Panc1 (cell line): ENCODE data around the gene ATRN. TPM values are rescaled to one million over a fixed set of nuclear protein-coding genes. Genes with fewer than 3 reads are reported as not detected.

Experiments
- ATAC-seq: fragments of 200-7000 bp; cut with Tn5 transposase; 2 replicates; pipeline ENCODE4 v1.9.1; 2020; ENCODE audit warnings: mild to moderate bottlenecking, moderate library complexity
- BruUV-seq: library from RNA; stranded (reverse); fragments of 400-500 nt; replicated peaks from 2 replicates; lab custom pipeline; 2021; lab: Mats Ljungman, UMichigan
- CTCF ChIA-PET: fragments of 300-600 bp; sonication (Branson Sonifier 250); formaldehyde crosslinking; loops from one replicate; lab custom pipeline; 2022; ENCODE audit warnings: antibody characterized with exemption; lab: Charles Lee
- POLR2A ChIA-PET: fragments of 300-600 bp; sonication (Branson Sonifier 250); formaldehyde crosslinking; loops from one replicate; lab custom pipeline; 2022; ENCODE audit warnings: antibody characterized with exemption; lab: Charles Lee
- DNase-seq: peaks from one replicate; pipeline ENCODE4 v3.0.0-alpha.2; 2010; ENCODE audit warnings: low read depth, low spot score
- H3K27ac ChIP-seq: 2 replicates; pipeline ENCODE4 v1.5.1; 2011; ENCODE audit warnings: mild to moderate bottlenecking, low read length, inconsistent platforms
- H3K27me3 ChIP-seq: fragments of 200-500 bp; sonication (Bioruptor generic); 2 replicates; pipeline ENCODE4 v1.6.0; 2014; ENCODE audit warnings: low read length, inconsistent platforms; ENCODE audit not compliant: control insufficient read depth, insufficient read depth
- H3K36me3 ChIP-seq: fragments of 200-500 bp; sonication (Bioruptor generic); 2 replicates; pipeline ENCODE4 v1.5.1; 2014; ENCODE audit warnings: inconsistent platforms, mild to moderate bottlenecking, low read length, moderate library complexity; ENCODE audit not compliant: control insufficient read depth, insufficient read depth
- H3K4me1 ChIP-seq: 2 replicates; pipeline ENCODE4 v1.5.1; 2011; ENCODE audit warnings: inconsistent platforms, mild to moderate bottlenecking, low read length, moderate library complexity; ENCODE audit not compliant: control insufficient read depth, insufficient read depth
- H3K4me3 ChIP-seq, 2 experiments: 2 replicates each; pipeline ENCODE4 v1.5.1; 2011 to 2012; ENCODE audit warnings: low read depth in 2 of 2, low read length in 2 of 2, mild to moderate bottlenecking in 2 of 2, inconsistent platforms in 1 of 2, moderate library complexity in 1 of 2
- H3K9me3 ChIP-seq: fragments of 200-500 bp; sonication (Bioruptor generic); 2 replicates; pipeline ENCODE4 v1.5.1; 2014; ENCODE audit warnings: low read depth, mild to moderate bottlenecking, inconsistent platforms, low read length, moderate library complexity; ENCODE audit not compliant: control insufficient read depth, insufficient read depth
- POLR2AphosphoS5 ChIP-seq: IDR thresholded peaks from 2 replicates; pipeline ENCODE4 v1.6.1; 2012; ENCODE audit warnings: mild to moderate bottlenecking, low read depth, low read length, moderate library complexity
- SIN3A ChIP-seq: IDR thresholded peaks from 2 replicates; pipeline ENCODE4 v1.6.1; 2012; ENCODE audit warnings: low read depth, mild to moderate bottlenecking, low read length, moderate library complexity, borderline replicate concordance; ENCODE audit not compliant: insufficient read depth
- TCF7L2 ChIP-seq: IDR thresholded peaks from 2 replicates; pipeline ENCODE4 v1.6.1; 2011; ENCODE audit warnings: mild to moderate bottlenecking, low read depth, low read length, inconsistent platforms
- in situ Hi-C: cut with HindIII; loops from 2 replicates; pipeline ENCODE4 v1.10.0; 2016; ENCODE audit warnings: low sequenced_read_pairs, low pct_unique_long_range_greater_than_20kb
- intact Hi-C: fragments of 100-400 bp; cut with micrococcal nuclease; formaldehyde crosslinking; loops from one replicate; pipeline ENCODE4 v1.10.0; 2022; ENCODE audit not compliant: unreplicated experiment
- total RNA-seq: library from RNA; stranded (reverse); gene quantifications from one replicate; pipeline ENCODE4 v1.2.1, GENCODE V29; 2021; ENCODE audit not compliant: unreplicated experiment
- TF ChIP-seq, protein P1 (sequence below), 2 experiments: IDR thresholded peaks; 2 replicates each; pipeline ENCODE4 v1.6.1; 2011 to 2012; ENCODE audit warnings: low read depth in 2 of 2, control low read depth in 1 of 2, low read length in 1 of 2, mild to moderate bottlenecking in 1 of 2, moderate library complexity in 1 of 2; ENCODE audit not compliant: insufficient read depth in 1 of 2
- TF ChIP-seq, protein P2 (sequence below): fragments of 450-650 bp; IDR thresholded peaks from 2 replicates; pipeline ENCODE4 v1.5.1; 2017; ENCODE audit warnings: mild to moderate bottlenecking

ATRN gene
- total RNA-seq, 1 experiment from 2014 or later, result 33.8 TPM

DNA sequence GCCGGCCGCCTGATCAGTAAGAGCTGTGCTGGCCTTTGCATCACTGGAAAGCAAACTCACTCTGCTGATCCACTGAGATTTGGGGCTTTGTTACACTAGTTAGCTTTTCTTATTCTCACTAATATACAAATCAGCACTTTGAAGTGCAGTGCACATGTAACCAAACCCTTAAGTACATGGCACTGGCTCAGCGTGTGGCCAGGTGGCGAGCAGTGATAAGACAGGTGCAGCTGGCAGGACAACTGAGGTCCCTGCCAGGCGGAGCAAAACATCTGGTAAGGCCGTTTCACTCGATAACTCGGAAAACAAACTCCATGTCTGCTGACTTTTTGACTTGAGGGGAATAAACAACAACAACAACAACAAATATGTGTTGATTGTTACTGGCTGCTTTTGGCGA is 181.4 kb downstream of the ATRN start:
- DNase-seq (no peak), ATAC-seq (no peak)
- no peak overlapping the region for H3K4me3 ChIP-seq
- in situ Hi-C loops (no loop called here), intact Hi-C loops (no loop called here)
- no TSS peak for BruUV-seq
- CTCF ChIA-PET, result no interaction called here
- H3K4me1 ChIP-seq, result no peaks in the 10 kb centered on the region
- no peaks in the 10 kb centered on the region for H3K36me3 ChIP-seq
- H3K9me3 ChIP-seq, result no peaks in the 10 kb centered on the region
- POLR2A ChIA-PET, result no interaction called here
- no peak overlapping the region for H3K27ac ChIP-seq
- no peak for TF ChIP-seq SIN3A
- TF ChIP-seq, protein P1, sequence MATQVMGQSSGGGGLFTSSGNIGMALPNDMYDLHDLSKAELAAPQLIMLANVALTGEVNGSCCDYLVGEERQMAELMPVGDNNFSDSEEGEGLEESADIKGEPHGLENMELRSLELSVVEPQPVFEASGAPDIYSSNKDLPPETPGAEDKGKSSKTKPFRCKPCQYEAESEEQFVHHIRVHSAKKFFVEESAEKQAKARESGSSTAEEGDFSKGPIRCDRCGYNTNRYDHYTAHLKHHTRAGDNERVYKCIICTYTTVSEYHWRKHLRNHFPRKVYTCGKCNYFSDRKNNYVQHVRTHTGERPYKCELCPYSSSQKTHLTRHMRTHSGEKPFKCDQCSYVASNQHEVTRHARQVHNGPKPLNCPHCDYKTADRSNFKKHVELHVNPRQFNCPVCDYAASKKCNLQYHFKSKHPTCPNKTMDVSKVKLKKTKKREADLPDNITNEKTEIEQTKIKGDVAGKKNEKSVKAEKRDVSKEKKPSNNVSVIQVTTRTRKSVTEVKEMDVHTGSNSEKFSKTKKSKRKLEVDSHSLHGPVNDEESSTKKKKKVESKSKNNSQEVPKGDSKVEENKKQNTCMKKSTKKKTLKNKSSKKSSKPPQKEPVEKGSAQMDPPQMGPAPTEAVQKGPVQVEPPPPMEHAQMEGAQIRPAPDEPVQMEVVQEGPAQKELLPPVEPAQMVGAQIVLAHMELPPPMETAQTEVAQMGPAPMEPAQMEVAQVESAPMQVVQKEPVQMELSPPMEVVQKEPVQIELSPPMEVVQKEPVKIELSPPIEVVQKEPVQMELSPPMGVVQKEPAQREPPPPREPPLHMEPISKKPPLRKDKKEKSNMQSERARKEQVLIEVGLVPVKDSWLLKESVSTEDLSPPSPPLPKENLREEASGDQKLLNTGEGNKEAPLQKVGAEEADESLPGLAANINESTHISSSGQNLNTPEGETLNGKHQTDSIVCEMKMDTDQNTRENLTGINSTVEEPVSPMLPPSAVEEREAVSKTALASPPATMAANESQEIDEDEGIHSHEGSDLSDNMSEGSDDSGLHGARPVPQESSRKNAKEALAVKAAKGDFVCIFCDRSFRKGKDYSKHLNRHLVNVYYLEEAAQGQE (IDR thresholded peaks at IDR 0.05; ENCODE audit: insufficient read depth in 1 of 2, low read depth in 2 of 2, low read length in 1 of 2), result no peak
- TF ChIP-seq, protein P2, sequence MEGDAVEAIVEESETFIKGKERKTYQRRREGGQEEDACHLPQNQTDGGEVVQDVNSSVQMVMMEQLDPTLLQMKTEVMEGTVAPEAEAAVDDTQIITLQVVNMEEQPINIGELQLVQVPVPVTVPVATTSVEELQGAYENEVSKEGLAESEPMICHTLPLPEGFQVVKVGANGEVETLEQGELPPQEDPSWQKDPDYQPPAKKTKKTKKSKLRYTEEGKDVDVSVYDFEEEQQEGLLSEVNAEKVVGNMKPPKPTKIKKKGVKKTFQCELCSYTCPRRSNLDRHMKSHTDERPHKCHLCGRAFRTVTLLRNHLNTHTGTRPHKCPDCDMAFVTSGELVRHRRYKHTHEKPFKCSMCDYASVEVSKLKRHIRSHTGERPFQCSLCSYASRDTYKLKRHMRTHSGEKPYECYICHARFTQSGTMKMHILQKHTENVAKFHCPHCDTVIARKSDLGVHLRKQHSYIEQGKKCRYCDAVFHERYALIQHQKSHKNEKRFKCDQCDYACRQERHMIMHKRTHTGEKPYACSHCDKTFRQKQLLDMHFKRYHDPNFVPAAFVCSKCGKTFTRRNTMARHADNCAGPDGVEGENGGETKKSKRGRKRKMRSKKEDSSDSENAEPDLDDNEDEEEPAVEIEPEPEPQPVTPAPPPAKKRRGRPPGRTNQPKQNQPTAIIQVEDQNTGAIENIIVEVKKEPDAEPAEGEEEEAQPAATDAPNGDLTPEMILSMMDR, result no peak
- no peaks in the 10 kb centered on the region for H3K27me3 ChIP-seq

DNA sequence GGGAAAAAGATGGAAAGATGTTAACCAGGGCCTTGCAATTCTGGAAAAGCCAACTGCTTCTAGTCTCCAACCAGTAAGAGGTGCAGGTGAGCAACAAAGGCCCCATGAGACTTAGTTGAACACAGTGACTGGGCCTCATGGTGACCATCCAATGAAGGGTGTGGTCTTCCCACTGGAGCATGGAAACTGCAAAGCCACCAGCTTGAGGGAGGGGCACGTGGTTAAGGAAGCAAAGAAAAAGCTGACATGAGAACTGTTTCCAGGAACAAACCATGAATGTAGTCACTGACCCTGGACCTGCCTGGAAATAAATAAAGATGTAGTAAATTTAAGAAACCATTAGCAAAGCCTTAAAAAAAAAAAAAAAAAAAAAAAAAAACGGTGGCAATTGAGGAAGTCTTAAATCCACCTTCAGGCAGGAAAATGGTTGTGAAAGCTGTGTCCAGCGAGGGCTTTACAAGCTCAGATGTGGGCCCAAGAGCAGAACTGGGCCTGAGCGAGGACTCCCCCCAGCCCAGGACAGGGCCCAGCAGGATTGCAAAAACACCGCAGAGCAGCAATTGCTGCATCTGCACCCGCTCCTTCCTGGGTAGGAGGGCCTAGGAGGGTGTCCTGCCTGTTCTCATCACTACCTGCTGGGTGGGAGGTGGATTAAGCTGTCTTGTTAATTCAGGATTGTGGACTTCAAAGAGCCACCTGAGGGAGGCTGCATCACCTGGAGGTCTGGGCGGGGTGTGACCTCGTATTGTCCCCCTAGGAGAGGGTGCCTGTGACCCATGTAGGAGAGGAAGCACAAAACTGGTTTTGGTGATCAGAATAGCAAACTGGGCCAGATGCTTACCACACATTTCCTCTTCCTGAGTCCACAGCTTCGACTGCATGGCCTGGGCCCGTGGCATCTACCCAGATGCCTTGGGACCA is 182.1 kb downstream of the ATRN start:
- TF ChIP-seq, protein P1 (IDR thresholded peaks at IDR 0.05; ENCODE audit: insufficient read depth in 1 of 2, low read depth in 2 of 2, low read length in 1 of 2), result no peak
- TF ChIP-seq, protein P2, result no peak
- TF ChIP-seq TCF7L2 (no peak), POLR2AphosphoS5 (no peak), SIN3A (no peak)
- no TSS peak for BruUV-seq
- ChIA-PET CTCF (no interaction called here), POLR2A (interaction anchor here (0.5 kb wide), 1 partner anchor 352 kb away, joined by 9 read pairs; no protein-coding TSS in a partner anchor)
- intact Hi-C loops (no loop called here), in situ Hi-C loops (no loop called here)
- no peak overlapping the region for H3K4me3 ChIP-seq
- no peaks in the 10 kb centered on the region for H3K27me3 ChIP-seq
- DNase-seq, result no peak
- no peak for ATAC-seq
- H3K36me3 ChIP-seq, result no peaks in the 10 kb centered on the region
- no peaks in the 10 kb centered on the region for H3K9me3 ChIP-seq
- H3K4me1 ChIP-seq, result no peaks in the 10 kb centered on the region
- H3K27ac ChIP-seq, result no peak overlapping the region
